ENCODE results near the gene GNAZ.
A peak's percentile ranks its signal among the peaks of the same experiment; 100 is the strongest.
"Not testable (repeated sequence)": the region's sequence is repeated elsewhere in the genome, so short reads cannot be mapped to it uniquely, and the experiment has no call there.

The GNAZ gene

DNA sequence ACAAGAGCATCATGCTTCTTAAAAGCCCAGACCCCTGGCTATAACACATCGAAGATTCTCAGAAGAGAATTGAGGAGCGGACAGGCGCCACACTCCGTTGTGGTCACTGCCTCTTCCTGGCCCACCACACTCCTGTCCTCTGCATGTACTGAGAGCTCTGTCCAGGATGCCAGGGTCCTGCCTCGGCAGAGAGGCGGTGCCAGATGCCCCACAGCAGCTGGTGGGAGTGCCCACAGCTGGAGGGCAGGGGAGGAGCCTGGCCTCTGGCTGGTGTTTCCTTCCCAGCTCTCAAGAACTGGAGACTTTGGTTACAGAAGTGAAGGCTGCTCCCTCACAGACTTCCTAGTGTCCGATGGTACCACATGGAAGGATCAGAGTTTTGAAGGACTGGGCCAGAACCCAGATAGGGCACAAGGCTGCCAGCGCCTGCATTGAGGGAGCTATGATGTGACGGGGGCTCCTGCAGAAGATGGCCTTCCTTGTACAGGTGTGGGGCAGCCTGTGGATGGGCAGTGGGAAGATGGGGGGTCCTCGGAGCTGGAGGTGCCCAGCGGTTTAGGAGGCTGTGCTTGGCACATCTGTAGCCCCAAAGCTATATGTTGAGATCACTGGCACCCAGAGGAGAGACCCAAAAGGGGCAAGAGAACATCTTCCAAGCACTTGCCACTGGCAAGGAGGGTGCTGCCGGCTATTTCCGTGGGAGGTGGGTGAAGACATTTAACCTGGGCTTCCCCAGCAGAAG, 52.1 kb downstream of the GNAZ start:
- DNase-seq: no peak

DNA sequence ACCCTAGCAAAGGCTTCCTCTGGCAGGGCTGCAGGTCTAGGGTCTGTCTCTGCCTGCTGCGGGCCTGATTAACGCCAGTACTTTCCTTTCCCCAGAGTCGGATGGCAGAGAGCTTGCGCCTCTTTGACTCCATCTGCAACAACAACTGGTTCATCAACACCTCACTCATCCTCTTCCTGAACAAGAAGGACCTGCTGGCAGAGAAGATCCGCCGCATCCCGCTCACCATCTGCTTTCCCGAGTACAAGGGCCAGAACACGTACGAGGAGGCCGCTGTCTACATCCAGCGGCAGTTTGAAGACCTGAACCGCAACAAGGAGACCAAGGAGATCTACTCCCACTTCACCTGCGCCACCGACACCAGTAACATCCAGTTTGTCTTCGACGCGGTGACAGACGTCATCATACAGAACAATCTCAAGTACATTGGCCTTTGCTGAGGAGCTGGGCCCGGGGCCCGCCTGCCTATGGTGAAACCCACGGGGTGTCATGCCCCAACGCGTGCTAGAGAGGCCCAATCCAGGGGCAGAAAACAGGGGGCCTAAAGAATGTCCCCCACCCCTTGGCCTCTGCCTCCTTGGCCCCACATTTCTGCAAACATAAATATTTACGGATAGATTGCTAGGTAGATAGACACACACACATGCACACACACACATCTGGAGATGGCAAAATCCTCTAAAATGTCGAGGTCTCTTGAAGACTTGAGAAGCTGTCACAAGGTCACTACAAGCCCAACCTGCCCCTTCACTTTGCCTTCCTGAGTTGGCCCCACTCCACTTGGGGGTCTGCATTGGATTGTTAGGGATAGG, 52.9 kb downstream of the GNAZ start:
- DNase-seq: no peak

DNA sequence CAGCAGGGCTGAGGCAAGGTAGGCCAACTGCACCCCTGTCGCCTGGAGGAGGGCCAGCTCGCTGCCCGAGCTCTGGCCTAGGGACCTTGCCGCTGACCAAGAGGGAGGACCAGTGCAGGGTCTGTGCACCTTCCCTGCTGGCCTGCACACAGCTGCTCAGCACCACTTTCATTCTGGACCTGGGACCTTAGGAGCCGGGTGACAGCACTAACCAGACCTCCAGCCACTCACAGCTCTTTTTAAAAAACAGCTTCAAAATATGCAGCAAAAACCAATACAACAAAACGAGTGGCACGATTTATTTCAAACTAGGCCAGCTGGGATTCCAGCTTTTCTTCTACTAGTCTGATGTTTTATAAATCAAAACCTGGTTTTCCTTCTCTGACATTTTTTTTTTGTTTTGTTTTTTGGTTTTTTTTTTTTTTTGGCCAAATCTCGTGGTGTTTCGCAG, 53.5 kb downstream of the GNAZ start:
- no peak for DNase-seq

DNA sequence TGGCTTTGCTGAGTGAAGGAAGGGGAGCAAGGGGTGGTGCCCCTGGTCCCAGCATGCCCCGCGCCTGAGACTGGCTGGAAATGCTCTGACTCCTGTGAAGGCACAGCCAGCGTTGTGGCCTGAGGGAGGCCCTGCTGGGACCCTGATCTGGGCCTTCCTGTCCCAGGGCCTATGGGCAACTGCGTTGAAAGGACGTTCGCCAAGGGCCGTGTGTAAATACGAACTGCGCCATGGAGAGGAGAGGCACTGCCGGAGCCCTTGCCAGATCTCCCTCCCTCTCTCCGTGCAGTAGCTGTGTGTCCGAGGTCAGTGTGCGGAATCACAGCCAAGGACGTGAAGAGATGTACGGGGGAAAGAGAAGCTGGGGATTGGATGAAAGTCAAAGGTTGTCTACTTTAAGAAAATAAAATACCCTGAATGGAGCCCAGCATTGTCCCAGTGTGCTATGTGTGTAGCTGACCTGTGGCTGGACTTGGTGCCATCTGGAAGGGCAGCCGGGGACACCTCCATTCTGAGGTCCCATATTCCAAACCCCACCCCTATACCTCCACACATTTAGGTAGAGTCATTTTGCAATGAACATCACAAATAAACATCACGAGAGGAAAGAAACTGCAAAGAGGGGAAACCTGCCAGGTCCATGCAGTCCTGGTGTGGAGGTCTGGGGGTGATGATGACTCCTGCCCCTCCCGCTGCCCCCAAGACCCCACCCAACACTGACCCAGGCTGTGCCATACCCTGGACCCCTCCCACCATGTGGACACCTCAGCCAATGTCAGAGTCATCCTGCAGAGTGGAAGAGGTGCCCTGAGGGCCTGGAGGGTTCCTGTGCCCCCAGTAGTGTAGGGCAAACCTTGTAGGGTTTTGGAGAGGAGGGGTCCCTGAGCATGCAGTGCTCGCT, 54.5 kb downstream of the GNAZ start:
- DNase-seq: no peak

DNA sequence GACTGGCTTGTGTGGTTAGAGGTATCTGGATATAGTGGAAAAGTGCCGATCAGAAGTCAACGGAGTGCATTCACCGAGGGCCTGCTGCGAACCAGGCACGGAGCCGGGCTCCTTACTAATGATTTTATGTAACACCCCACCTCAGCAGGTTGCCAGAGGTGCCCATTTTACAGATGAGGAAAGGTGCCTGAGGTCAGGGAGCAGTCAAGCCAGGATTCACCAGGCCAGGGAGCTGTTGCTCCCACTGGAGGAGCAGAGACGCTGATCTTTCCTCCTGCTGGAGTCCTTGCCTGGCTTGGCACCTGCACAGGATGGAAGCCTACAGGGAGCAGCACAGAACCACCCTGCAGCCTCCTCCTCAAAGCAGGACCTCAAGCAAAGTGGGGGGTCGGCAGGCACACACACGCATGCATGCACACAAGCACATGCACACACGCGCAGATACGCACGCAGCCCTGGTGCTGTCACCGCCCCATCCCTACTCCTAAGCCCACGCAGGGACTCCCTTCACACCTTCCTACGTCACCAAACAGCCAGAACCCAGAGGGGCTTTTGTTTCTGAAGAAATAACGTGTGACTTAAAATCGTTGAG, 55.3 kb downstream of the GNAZ start:
- no peak for DNase-seq

DNA sequence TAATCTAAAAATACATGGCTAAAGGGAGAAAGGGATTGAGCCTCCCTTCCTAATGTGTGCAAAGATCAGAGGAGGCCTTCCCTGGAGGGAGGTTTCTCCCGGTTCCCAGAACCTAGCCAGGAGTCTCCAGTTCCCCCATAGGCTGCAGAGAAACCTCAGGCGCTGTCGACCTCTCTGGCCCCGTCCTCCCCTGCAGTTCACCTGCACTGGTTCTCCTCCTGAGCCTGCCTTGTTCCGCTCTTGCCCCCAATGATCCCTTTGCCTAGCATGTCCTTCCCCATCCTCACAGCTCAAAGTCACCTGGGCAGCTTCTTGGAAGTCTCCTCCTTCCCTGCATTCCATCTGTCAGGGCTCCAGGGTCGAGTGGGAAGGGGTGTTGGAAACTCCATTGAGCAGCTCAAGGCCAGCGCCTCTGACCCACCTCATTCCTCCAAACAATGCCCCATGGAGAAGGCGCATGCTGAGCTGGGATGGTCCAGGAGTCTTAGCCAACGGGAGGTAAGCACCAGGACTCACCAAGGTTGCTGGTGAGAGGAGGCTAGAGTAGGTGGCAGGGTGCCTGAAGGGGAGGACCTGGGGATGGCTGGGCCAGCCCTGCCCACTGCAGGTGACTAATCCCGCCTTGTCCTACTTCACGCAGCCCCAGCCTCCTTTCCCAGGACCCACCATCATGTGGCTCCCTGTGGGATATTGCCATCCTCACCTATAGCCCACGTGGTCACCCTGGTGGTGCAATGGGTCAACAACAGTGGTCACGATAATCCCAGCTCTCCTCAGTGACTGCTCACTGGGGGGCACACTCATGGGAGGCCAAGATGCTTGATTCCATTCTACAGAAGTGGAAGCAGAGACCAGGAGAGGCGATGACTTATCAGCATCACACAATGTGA, 56.1 kb downstream of the GNAZ start:
- no peak for DNase-seq

DNA sequence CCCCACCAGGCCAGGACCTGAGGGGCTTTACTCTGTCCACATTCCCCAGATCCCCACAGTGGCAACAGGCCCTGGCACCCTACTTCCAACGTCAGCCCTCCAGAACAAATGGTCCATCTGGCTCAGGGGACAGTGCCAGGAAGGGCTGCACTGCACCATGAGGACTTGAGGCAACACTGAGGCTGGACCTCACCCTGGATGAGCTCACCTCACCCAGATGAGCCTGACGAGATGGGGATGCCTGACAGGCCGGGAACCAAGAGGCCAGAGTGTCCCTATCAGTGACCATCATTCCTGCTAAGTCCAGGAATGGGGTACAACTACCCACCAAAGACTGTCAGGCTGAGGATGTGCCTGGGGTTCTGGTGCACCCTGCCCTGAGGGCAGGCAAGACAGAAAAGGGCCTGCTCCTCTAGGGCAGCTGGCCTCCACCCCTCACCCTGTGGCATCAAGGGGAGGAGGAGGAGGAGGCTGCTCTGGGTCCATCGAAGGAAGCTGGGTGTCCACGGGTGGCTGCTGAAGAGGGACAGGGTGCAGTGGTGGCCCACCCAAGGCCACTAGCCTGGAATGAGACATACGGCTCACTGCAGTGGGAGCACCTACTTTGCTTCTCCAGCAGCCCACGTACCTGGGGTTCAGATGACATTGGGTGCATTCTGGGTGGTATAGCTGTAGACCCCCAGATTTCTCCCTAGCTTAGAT, 56.9 kb downstream of the GNAZ start:
- no peak for DNase-seq

DNA sequence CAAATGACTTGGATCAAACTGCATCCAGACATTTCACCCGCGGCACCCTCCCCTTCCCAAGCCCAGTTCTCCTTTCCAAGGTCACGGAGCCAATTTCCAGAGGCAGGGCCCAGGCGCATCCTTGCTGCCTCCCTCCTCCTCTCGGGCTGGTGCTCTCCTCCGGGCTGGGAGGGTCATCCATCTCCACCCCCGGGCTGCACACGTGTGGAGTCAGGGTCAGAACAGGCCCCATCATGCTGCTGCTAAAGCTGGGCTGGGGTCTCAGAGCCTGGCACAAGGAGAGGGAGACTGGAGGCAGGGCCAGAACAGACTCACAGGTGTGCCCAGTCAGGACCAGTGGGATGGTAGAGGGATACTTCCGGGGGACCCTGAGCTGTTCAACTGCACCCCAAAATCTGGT, 57.5 kb downstream of the GNAZ start:
- DNase-seq: no peak

DNA sequence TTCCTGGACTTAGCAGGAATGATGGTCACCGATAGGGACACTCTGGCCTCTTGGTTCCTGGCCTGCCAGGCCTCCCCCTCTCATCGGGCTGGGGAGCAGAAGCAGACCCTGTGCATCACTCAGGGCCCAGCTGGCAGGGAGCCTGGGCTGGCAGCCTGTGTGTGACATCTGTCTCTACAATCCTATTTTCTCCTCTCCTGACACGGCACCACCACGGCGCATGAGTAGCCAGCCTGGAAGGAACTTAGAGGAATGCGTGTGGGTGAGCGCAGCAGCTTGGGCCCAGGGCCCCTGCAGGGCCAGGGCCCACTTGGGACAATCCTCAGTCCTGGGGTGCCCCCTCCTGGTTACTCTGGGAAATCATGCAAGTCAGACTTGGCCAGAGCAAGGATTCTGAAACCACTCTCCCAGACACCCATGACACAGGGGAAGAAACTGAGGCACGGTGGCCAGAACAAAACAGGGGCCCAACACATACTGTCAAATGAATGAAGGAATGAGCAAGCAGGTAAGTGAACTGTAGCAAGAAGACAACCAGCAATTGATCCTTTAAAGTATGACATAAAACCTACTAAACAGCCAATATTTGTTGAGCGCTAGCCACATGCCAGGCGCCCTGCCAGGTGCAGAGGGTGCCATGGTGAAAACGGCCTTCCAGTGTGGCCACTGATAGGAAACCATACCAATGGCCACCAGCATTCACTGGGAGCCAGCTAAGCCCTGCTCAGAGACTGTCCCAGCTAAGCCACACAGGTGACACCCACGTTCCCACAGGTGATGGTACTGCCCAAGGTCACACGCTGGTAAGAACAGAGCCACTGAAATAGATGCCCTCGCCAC, 58.2 kb downstream of the GNAZ start:
- peak; percentile 87 for DNase-seq

DNA sequence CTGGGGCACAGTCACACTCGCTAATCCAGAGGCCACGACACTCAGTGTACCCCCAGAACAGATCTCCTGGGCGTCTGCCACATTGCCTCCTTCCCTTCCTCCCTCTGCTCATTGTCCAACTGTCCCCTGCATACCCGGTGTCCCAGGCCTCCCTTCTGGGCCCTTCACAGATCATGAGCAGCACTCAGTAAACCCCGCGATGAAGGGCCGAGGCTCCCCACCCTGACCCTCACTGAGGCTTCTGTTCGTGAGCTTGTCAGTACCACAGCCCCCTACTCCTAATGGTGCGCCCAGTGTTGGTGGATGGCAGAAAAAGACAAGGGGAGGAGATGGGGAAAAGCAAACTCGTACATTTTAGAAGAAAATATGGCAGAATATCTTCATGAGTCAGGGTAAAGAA, 58.8 kb downstream of the GNAZ start:
- DNase-seq: no peak

DNA sequence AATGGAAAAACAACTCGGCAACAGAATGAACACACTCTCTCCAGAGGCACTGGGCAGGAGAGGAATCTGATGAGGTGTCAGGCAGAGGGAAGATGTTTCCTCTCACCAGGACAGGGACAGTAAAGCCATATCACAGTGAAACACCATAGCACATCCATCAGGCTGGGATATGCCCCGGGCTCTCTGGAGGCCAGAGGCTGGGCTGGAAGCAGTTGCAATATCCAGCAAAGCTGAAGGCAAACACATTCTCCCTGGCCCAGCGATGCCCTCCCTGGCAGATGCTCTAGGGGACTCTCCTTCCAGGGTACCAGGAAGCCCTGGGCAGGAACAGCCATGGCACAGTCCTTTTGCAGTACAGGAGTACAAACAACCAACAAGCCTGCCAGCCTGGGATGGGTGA, 60.4 kb downstream of the GNAZ start:
- no peak for DNase-seq

DNA sequence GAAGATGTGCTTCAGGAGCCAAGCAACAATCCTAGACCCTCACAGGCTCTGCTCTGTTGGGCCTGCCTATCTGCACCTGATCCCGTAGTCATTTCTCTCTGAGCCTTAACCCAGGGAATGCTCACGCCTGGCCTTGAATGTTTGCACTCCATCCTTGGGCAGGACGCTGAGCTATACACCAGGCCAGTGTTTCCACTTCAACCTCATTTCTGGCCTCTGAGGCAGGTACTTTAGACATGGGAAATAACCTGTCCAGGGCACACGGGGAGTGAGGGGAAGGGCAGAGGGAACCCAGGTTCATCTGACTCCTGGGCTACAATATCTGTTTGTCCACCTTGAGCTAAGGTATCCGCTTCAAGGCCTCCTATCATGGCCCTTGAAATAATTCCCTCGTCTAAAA, 61.6 kb downstream of the GNAZ start:
- no peak for DNase-seq

DNA sequence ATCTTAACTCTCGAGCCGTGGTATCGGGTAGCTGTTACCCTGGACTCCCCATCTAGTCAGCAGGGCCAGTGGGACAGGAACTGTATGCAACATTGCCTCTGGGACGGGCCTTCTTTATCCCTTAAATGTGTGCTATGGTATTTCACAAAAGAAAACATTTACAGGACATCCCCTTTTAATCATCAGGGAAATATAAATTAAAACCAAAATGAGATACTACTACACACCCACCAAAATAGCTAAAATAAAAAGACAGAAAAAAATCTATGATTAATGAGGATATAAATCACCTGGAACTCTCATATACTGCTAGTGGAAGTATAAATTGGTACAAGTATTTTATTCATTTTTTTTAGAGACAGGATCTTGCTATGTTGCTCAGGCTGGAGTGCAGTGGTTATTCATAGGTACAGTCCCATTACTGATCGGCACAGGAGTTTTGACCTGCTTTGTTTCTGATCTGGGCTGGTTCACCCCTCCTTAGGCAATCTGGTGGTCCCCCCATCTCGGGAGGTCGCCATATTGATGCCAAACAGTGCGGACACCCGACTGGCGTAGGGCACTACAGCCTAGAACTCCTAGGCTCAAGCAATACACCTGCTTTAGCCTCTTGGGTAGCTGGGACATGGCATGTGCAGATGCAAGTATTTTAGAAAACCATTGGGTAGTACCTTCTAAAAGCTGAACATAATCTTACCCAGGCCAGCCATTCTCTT, 62.2 kb downstream of the GNAZ start:
- DNase-seq: no peak

DNA sequence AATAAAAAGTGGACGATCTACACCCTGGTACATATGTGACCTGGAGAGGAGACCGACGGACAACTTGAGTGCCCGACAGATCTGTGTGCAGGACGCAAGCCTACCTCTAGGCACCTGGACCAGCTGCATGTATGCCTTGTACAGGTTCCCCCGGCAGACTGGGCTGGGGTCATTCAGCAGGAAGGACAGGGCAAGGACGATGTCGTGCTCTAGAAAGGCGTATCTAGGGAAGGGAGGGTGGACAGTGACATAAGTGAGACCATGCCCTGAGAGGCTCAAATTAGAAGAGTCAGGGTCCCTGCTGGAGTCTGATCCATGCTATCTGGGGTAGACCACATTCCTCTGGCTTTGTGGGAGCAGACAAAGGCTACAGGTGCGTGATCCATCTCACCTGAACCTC, 63.6 kb downstream of the GNAZ start:
- no peak for DNase-seq

DNA sequence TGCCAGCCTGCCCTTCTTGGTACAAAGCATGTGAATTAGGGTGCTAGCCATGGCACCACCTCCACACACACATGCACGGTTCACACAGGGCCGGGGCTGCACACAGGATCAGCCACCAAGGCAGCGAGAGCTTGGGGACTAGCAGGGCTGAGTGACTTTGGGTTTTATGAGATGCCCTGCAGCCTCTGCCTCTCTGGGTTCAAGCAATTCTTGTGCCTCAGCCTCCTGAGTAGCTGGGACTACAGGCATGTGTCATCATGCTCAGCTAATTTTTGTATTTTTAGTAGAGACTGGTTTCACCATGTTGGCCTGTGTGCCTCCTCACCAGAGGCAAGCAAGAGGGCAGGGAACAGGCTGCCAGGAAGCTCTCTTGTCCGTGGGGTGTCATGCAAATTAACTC, 66.7 kb downstream of the GNAZ start:
- not testable (repeated sequence) for DNase-seq

DNA sequence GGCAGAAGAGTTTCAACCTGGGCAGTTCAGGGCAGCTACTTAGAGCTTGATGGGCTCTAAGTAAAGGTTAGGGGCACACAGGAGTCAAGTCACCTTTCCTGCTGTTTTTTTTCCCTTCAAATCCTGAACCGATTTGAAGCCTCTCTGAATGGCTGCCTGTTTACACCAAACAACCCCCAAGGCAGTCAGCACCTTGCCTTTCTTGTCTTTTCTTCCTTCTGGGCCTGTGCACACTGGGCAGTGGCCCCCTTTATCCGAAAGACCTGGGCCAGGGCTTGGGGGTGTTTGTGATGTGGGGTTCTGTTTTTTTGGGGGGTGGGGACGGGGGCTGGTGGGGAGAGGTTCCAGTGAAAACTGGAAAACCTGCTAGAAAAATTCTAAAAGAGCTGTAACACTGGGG, 67.1 kb downstream of the GNAZ start:
- DNase-seq: no peak

DNA sequence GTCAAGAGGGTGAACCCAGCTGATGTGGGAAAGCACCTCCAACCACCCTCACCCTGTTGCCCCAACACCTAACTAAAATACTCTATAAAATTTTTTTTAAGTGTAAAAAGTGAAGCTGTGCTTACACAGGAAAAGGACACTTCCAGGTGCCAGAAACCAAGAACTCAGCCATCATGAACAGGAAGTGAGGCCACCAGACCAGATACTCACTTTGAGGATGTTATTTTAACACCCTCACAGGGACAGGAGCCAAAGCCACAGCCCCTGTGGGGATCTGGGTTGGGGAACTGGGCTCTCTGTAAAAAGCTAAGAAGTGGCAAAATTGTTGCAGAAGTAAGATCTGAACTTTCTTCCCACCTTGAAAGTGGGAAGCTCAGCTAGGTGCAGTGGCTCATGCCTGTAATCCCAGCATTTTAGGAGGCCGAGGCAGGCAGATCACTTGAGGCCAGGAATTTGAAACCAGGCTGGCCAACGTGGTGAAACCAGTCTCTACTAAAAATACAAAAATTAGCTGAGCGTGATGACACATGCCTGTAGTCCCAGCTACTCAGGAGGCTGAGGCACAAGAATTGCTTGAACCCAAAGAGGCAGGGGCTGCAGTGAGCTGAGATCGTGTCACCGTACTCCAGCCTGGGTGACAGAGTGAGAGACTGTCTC, 67.7 kb downstream of the GNAZ start:
- peak; percentile 56 for DNase-seq

DNA sequence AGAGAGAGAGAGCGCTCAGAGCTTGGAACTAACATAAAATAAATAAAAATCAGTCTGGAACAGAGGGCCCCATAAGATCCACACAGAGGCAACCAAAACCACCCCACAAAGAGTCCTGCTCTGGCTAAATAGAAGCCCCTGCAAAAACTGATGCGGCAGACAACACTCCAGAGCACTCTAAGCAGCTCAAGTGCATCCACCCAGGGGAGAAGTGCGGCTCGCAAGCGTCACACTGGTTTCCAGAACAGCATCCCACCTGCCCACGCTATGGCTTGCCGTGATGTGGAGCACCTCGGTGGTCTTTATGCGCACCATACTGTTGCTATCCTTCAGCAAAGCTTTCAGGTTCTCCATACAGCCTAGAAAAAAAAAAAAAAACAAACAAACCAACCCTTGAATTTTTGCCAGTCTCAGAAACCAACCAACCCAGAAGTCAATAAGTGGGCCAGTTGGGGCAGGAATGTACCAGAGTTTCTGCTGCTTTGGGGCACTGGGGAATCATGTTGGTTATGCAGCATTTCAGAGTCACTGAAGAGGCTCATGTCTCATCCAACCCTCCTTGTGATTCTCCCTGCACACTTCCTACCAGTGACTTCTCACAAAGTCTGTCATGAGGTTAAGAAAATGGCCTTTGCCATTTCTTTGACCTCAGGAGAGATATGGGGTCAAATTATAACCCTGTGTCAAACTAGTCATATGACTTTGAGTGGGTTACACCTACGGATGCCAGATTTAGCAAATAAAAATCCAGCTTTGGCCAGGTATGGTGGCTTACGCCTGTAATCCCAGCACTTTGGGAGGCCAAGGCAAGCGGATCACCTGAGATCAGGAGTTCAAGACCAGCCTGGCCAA, 68.5 kb downstream of the GNAZ start:
- no peak for DNase-seq

Data from stimulated activated CD8-positive, alpha-beta memory T cell treated with anti-CD3 and anti-CD28 coated beads, Interleukin-4, amount 100 ng/mL, for 48 hours (primary cell).